H4 (cell line): ENCODE results near the gene PLXNB1. TPM values are rescaled to one million over a fixed set of nuclear protein-coding genes. Genes with fewer than 3 reads are reported as not detected.

ENCODE experiments used
- DNase-seq: peaks from one replicate; pipeline ENCODE4 v3.0.0-alpha.2; 2015; ENCODE audit warnings: low spot score
- total RNA-seq: library from RNA; depleted of rRNA; stranded (reverse); fragments of >200 nt; shearing (Covaris generic); gene quantifications from 2 replicates; pipeline ENCODE4 v1.2.3, GENCODE V29; 2014

The PLXNB1 gene
- total RNA-seq, 1 experiment from 2014 or later = 4.3 TPM

DNA sequence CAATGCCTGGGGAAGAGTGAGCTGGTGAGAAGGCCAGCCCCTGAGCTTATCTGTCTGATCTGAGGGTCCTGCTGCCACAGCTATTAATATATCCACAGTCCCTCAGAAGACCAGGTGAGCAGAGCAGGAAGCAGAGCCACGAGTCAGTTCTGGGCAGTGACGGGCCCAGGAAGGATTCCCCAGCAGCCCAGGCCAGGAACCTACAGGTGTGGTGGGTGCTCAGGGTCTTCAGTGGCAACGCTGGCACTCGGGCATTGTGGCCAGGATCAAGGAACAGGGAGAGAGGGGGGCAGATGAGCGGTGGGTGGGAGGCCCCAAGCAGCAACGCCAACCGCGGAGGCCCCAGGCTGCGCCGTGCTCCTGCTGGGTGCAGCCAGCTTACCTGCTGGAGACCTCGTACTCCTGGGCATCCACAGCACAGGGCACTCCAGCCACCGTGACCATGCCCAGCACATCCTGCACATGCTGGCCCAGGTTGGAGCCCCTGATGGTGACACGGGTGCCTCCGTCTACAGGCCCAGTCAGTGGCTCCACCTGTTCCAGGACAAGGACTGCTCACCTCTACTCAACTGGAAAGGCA, 12.3 kb downstream of the PLXNB1 start:
- no peak for DNase-seq

DNA sequence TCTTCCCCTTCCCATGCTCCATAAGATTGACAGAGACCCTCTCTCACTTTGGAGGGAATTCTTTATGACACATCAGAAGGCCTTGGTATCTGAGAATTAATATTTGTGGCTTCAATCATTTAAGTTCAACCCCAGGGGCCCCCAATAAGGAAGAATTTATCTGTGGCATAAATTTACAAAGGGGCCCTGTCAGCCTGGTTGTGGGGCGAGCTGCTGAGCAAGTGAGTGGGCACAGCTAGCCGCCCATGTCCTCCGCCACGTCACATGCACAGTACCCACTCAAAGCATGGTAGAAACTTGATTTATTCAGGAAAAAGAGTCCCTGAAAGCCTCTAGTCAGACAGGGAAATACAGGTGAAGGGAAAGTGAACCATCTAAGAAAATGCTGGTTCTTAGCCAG, 13.3 kb downstream of the PLXNB1 start:
- no peak for DNase-seq

DNA sequence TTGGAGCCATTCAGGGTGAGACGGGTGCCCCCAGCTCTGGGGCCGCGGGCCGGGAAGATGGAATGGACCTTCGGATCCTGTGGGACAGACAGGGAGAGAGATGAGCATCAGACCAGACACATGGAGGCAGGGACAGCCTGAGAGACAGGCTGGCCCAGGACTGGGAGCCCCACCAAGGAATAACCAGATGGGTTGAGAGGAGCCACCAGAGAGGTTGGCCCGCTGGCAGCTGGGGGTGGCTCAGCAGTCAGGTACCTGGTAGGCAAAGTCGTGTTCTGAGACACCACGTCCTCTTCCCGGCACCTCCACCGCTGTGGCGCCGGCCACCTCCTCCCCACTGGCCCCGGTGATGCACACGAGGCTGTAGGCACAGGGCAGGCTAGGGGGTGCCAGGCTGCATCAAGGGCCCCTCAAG, 13.8 kb downstream of the PLXNB1 start:
- DNase-seq = no peak

DNA sequence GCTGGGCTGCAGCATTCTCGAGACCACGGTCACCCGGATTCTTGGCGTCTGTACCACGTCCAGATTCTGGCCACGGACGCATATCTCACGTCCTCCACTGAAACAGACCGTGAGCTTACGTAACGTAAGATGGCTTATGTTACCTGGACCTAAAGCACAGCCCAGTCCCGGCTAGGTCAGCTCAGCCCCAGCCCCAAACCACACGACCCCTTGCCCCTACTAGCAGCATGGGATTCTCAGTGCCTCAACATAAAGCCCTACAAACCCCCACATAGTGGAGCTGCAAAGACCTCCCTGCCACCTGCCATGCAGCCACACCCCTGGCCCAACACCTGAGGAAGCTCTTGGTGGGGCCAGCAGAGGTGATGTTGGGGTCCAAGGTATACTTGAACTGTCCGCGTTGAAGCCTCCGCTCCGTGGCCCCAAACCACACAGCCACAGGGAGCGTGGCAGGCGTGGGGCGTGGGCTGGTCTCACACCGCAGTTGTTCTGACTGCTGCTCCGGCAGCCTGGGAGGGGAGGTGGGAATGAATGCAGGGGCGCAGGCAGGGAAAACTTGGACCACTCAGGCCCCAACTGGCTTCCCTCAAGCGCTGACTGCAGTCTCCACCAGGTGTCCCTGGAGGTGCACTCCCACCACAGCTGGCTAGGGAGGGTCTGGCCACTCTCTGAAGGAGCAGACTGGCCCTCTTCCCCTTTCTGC, 14.5 kb downstream of the PLXNB1 start:
- DNase-seq = no peak

DNA sequence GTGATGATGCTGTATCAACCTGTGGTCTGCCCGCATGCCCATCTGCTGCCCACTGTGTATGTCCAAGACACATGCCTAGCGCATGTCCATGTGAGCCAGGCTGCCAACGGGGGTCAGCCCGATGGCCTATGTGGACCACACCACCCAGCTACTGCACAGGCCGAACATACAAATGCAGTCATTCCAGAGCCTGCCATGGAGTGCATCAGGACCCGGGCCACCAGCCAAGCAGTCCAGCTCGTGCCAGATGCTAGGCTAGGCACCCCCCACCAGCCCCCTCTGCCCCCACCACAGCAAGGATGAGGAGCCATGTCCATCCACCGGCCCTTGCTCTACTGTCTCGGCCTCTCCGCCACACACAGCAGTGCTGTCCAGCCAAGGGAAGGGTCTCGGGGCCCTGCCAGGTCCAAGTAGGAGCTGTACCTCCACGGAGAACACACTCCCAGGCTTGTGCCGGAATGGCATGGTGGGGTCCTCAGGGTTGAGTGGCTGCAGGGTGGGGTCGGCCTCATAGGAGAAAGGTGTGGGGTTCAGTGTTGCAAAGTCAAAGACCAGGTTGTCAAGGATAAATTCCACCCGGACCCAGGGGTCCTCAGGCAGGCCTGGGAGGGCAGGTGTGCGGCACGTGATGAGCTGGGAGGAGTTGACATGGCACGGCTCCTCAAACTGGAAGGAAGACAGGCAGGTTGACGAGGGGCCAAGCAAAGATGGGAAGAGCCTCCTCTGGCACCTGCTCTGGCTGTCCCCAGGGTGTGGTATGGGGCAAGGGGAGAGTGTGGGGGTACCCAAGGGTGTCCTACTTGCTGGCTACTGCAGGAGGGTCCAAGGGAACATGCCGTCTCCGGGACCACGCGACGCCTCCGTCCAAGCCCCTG, 15.3 kb downstream of the PLXNB1 start:
- DNase-seq = no peak

DNA sequence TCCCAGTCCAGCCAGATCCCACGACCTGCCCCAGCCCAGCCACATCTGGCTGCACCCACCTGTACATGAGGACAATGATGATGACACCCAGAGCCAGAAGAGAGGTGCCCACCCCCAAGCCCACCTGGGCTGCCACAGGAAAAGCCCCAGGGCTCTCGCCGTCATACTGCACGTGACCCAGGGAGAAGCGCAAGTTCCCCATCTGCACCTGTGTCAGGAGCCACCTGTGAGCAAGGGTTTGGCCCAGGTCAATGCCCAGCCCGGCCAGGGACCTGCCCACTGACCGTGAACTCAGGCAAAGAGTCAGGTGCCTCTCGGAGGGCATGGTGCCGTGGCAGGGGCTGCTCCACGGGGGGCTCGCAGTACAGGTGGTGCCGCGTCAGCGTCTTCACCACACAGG, 16.3 kb downstream of the PLXNB1 start:
- DNase-seq = no peak

DNA sequence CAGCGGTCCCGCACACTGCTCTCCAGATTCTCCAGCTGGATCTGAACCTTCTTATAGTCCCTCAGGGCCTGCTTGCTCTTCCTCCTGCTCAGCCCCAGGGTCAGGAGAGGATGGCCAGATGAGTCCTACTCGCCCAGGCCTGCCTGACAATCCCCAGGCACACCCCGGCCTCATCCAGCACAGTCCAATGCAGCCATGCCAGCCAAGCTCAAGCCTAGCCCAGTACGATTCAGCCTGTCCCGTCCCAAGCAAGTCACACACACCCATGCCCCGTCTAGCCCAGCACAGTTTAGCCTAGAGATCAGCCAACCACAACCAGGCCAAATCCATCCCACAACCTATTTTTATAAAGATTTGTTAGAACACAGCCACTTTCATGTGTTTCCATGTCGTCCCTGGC, 16.8 kb downstream of the PLXNB1 start:
- DNase-seq = no peak

- no peak for DNase-seq
Observed at GRCh38 chr3:48412375-48413001, 17.4 kb downstream of the PLXNB1 start.

DNA sequence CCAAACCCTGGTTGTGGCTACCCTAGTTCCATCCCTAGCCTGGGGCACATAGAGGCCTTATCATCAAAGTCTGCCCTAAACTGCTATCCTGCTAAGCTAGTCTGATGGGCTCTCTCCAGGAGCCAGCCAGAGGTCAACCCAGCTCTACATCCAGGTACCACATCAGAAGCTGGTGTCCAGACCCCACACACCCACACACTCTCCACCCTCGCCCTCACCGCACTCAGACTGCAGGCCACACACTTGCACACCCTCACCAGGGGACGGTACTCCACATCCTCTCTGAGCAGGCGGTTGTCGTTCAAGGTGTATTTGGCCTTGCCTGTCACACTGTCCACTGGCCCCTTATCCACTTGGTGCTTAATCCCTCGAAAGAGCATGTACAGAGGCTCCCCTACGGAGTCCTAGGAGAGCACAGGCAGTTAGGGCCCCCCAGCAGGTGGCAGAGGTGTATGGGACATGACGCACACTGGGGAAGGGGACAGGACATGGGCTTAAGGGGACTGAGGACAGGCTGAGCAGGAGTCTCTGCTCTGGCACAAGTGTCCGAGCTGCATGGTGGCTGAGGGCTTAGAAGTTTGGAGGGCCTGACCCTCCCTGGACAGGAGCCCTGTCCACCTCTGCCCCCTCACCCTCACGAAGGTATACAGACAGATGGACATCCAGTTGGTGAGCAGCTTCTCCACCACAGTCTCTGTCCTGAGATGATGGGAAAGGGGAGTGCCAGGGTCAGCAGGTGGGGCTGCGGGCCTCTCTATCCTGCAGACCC, 18.1 kb downstream of the PLXNB1 start:
- no peak for DNase-seq

GRCh38 chr3:48411041-48411588, 18.8 kb downstream of the PLXNB1 start:
- no peak for DNase-seq

GRCh38 chr3:48410205-48411040, 19.5 kb downstream of the PLXNB1 start:
- DNase-seq = no peak

DNA sequence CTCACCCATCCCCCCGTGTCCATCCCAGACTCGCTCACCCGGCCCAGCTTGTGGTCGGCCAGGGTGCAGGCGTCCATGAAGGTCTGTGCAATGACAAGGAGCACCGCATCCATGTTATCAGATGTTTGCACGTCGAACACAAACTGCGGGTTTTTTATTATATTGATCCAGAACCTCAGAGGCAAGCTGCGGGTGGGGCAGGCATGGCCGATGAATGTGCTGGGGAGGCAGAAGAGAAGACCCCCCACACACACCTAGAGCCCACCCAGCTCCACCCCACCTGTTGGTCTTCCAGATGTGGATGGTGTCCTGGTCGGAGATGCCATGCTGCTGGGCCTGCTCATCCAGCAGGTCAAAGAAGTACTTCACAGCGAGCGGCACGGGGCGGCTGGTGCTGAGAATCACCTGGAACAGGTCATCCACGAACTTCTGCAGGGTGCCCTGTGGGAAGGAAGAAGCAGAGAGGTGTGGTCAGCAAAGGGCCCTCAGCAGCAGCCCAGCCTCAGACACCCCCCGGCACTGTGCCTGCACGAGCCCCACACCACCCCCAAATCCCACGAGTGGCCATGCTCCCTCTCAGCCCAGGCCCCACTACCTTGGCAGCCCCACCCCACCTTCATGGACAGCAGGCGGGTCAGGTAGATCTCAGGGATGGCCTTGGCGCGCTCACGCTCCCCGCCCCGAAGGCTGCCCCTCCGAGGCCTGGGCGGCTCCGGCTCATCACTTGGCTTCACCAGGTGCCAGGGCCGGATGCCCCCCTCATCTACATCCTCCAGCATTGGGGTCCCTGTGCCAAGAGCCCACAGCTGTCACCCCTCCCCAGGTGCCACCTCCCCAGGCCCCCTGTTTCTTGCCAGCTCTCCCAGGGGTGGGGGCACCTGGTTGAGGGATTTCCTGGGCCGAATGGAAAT, 20.3 kb downstream of the PLXNB1 start:
- DNase-seq = no peak

DNA sequence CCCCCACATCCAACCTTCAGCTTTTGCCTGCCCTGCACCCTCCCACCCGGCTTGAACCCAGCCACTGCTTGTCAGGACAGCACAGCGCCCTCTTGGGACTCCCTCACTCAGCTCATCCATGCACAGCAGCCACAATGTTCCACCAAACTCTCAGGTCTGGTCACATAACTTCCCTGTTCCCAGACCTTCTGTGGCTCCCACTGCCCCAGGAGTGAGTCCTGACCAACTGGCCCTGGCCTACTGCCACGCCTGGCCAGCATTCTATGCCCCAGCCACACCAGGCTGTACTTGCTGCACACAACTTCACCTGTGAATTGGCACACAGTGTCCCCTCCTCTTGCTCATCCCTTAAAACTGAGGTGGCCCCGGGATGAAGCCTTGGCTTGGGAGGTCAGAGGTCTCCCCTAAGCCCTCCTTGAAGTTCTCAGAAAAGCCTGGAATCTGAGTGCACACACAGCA, 21.0 kb downstream of the PLXNB1 start:
- DNase-seq = no peak

DNA sequence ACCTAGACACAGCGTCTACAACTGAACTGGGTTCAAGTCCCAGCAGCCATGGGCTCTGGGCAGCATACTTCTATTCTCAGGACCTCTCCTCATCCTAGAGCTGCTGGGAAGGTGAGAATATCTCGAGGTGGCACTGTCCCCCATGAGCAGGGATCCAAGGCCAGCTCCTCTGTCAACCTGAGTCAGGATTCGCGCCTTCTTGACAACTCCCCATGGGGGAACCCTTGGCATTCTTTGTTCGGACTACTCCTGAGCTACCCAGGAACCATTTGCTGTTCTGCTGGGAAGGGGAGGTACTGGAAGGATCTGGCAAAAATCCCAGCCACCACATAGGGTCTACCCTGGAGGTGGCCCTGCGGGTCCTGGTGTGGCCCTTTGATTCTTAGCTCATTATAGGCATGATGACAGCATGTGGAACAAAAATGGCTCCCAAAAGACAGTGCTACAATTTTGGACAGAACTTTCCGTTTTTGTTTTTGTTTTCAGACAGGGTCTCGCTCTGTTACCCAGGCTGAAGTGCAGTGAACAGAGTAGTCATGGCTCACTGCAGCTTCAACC, 22.3 kb downstream of the PLXNB1 start:
- DNase-seq = no peak

GRCh38 chr3:48406443-48407431, 23.1 kb downstream of the PLXNB1 start:
- DNase-seq = no peak

DNA sequence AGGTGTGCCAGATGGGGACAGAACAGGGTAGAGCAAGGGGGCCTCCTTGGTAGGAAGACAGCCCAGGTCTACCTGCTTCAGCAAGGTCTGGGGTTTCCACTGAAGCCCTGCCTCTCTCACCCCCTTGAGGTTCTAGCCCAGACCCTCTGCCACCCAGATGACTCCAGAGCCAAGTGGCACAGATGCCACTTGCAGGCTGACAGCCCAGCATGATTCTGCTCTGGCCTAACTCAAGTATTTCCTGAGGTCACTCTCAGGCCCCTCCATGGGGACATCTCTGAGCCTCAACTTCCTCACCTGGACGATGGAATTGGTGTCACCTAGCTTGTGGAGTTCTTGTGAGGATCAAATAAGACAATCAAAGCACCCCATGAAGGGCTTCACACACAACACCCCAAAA, 23.9 kb downstream of the PLXNB1 start:
- no peak for DNase-seq

DNA sequence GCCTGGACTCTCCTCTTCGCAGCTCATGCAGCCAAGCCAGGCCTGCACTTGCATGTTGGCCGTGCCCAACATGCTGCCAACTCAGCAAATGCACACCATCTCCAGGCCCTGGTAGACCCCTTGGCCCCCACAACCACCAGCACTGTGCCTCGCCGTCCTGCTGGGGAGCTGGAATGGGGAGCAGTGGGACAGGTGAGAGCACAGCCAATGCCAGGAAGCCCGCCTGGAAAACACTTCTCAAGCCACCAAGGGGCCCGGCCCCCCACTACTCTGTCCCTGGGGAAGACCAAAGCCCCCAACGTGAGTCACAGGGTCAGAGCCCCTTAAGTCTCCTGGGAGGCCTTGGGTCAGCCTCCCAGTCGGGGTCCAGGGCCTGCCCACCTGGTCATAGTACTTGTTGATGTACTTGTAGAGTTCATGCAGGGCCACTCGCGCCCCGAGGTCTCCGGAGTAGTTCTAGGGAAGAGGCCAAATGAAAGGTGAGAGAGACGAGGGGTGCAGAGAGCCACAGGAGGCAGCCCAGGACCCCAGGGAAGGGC, 24.5 kb downstream of the PLXNB1 start:
- no peak for DNase-seq
